ENCODE data around the gene EFNA5. TPM values are rescaled to one million over a fixed set of nuclear protein-coding genes. Genes with fewer than 3 reads are reported as not detected.
A peak's percentile ranks its signal among the peaks of the same experiment; 100 is the strongest.

Gene EFNA5
- total and polyA plus RNA-seq, 2 of the 13 experiments (the other 11 are each of a cell fraction or from before 2014, with no cell fraction given), result not detected

DNA sequence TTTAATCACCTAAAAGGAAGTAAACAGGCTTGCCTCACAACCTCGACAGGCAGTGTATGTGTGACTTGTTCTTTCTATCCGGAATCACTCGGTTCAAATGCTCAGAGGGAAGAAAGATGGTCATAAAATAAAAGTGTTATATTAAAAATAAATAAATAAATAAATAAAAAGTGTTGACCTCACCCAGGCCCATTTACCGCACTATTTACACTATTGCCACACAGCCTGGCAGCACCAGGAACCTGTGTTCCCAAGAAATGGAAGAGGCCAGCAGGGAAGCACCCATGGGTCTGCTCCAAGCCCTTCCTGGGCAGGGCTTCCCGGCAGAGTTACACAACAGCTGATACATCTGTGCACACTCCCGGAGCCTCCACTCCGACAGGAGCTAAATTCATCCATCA is 127.9 kb downstream of the EFNA5 start:
- FAIRE-seq, result no peak
- Histone ChIP-seq H3K36me3 (replicated peaks in 1 of 2; ENCODE audit: control insufficient read depth in 1 of 2, insufficient read depth in 2 of 2, low read length in 2 of 2) (no peaks in the 10 kb centered on the region), H4K20me1 (ENCODE audit: insufficient read depth, low read length) (no peaks in the 10 kb centered on the region), H3K79me2 (ENCODE audit: insufficient read depth, low read length) (no peaks in the 10 kb centered on the region), H3K27me3 (ENCODE audit: control insufficient read depth in 1 of 2, insufficient read depth in 2 of 2, low read length in 2 of 2) (no peaks in the 10 kb centered on the region), H2AFZ (ENCODE audit: low read length) (no peak overlapping the region), H3K4me1 (ENCODE audit: insufficient read depth, low read length) (no peaks in the 10 kb centered on the region), H3K4me2 (ENCODE audit: low read depth, low read length) (no peak overlapping the region), H3K27ac (ENCODE audit: extremely low read length, insufficient read depth, low read length) (no peak overlapping the region), H3K4me3 (replicated peaks in 1 of 3; ENCODE audit: insufficient read depth in 1 of 3, low read depth in 2 of 3, low read length in 3 of 3) (no peak overlapping the region), H3K9me3 (ENCODE audit: low read length) (no peaks in the 10 kb centered on the region), H3K9ac (ENCODE audit: insufficient read depth, low read depth, low read length) (no peak overlapping the region)
- ATAC-seq, result peak; percentile 38; the same call in 1 of the 3 replicates
- in situ Hi-C loops (cut with HindIII; ENCODE audit: extremely low pct_ligation_motif_present, low pct_unique_long_range_greater_than_20kb) (no loop called here), intact Hi-C loops (cut with micrococcal nuclease; ENCODE audit: unreplicated experiment) (no loop called here)
- WGBS (ENCODE audit: low lambda C conversion rate), result 3% methylated on average over 7 of the region's 7 CpGs
- POLR2A ChIA-PET, result no interaction called here
- no TSS peak for BruUV-seq (replicated peaks)
- TF ChIP-seq CEBPB (IDR thresholded peaks at IDR 0.05; ENCODE audit: borderline replicate concordance, low read depth, low read length) (peak; percentile 64), MAFK (conservative IDR thresholded peaks at IDR 0.05 in 1 of 2, IDR thresholded peaks at IDR 0.05 in 1 of 2; ENCODE audit: low read length in 2 of 2) (no peak), HIVEP1 (CRISPR knock-in tag; IDR thresholded peaks at IDR 0.05) (no peak), BCL3 (CRISPR knock-in tag; IDR thresholded peaks at IDR 0.05) (no peak), ZNF780A (CRISPR knock-in tag; IDR thresholded peaks at IDR 0.05) (no peak), PHF20 (CRISPR knock-in tag; IDR thresholded peaks at IDR 0.05) (no peak), NFKBIZ (CRISPR knock-in tag; IDR thresholded peaks at IDR 0.05) (no peak), ZNF33B (CRISPR knock-in tag; IDR thresholded peaks at IDR 0.05) (no peak), CEBPG (CRISPR knock-in tag; IDR thresholded peaks at IDR 0.05) (0 out of 2 replicates have a peak, but pooled peaks have one; percentile 6)
- TF ChIP-seq, protein P1, sequence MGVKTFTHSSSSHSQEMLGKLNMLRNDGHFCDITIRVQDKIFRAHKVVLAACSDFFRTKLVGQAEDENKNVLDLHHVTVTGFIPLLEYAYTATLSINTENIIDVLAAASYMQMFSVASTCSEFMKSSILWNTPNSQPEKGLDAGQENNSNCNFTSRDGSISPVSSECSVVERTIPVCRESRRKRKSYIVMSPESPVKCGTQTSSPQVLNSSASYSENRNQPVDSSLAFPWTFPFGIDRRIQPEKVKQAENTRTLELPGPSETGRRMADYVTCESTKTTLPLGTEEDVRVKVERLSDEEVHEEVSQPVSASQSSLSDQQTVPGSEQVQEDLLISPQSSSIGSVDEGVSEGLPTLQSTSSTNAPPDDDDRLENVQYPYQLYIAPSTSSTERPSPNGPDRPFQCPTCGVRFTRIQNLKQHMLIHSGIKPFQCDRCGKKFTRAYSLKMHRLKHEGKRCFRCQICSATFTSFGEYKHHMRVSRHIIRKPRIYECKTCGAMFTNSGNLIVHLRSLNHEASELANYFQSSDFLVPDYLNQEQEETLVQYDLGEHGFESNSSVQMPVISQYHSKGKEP (CRISPR knock-in tag; IDR thresholded peaks at IDR 0.05), result no peak
- TF ChIP-seq, protein P2, sequence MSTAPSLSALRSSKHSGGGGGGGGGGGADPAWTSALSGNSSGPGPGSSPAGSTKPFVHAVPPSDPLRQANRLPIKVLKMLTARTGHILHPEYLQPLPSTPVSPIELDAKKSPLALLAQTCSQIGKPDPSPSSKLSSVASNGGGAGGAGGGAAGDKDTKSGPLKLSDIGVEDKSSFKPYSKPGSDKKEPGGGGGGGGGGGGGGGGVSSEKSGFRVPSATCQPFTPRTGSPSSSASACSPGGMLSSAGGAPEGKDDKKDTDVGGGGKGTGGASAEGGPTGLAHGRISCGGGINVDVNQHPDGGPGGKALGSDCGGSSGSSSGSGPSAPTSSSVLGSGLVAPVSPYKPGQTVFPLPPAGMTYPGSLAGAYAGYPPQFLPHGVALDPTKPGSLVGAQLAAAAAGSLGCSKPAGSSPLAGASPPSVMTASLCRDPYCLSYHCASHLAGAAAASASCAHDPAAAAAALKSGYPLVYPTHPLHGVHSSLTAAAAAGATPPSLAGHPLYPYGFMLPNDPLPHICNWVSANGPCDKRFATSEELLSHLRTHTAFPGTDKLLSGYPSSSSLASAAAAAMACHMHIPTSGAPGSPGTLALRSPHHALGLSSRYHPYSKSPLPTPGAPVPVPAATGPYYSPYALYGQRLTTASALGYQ (CRISPR knock-in tag; IDR thresholded peaks at IDR 0.05), result no peak
- CTCF ChIA-PET (ENCODE audit: low intra/inter-chr PET ratio, low total read pairs), result no interaction called here
- peak; percentile 2 for DNase-seq (ENCODE audit: low spot score)

Data from HepG2 (cell line).